Suppressor macrophage (primary cell): Measurements from ENCODE around the gene RAD51B.

Source experiments
- DNase-seq, 4 experiments: peaks; one replicate each; pipeline ENCODE4 v3.0.0-alpha.2; 2020 to 2022

The RAD51B gene

DNA sequence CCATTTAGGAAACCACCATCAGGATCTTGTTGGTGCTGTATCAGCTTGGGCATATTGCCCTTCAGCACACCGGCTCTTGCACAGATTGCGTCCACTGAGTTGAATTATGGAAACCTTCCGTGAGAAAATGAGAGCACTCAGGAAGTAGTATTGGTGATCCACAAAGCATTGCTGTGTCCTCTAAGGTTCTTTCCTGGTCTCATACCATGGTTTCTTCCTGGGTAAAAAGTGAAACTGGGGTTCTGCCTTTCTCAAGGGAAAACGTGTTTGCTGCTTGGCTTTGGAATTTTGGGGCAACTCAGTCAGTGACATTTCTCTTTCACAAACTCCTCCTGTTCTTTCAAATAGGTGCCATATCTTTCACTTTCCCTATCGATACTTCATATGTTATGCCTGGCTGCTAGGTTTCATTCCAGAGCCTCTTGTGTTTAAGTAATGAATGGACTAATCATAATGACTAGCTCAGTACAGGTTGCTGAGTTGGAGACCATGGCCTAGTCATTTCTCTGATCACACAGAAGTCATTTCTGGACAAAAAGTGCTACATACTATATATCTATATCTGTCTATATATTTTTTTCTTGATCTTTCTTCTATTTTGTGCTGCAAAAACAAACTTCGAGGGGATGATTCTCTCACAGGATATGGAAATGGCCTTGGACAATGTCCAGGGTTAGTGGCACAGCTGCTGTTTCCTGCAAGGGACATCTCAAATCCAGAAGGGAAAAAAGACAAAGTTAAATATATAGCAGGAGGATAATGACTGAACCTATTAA is 549.9 kb downstream of the RAD51B start:
- DNase-seq, result no peak

DNA sequence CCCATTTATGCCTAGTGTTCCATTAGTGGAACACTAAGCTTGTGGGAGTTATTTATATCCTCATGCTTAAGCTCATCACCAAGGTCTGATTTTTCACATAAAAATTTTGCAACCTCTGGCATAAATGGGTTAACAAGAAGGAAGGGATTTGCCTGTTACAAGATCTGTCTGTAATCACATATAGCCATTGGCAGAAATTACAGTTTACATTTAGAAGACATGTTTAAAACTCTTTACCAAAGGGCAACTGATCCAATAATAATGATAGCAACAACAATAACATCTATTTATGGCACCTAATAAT is 550.4 kb downstream of the RAD51B start:
- DNase-seq, result no peak

DNA sequence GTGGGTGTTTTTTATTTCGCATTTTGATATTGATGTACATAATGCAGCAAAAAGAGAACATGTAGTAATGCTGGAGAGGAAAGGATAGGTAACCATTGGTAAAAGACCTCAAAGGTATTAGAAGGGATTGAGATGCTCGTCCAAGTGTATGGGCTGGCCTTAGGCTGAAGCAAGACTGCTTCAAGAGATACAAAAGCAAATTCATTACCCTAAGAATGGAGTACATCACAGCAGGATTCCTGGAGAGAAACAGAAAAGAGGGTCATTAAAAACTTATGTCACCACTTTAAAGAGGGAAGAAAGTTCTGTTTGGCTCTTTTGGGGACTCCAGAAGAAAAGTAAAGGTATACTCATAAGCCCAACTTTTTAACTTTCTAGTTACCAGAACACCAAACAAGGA is 552.8 kb downstream of the RAD51B start:
- DNase-seq, result no peak

- DNase-seq, result no peak
Measured at GRCh38 chr14:68373124-68373646, 553.6 kb downstream of the RAD51B start.

DNA sequence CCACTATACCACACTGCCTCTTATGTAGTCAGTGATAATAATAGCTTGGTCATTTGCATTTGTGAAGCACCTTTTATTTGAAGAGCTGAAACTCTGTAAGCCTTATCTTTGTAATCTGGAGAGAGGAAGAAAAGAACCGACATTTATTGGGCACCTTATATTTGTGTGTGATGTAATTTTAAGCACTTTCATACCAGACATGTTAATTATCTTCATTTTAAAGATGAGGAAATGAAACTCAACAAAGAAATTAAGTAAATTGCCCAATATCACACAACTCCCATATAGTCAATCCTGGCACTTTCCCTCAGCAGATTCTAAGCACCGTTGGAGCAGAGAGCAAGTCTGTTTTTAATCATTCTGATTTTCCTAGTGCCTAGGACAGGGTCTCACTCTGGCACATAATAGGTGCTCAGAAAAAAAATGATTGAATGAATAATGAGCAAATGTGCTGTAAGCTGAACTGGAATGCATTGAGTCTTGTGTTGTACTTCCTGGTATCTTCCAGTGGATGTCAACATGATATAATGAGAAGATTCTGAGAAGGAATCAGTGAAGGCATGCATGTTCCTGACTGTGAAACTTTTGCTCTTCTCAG is 554.4 kb downstream of the RAD51B start:
- DNase-seq, result peak in 3 of 4 experiments; percentile 16 to 68 (median 59)

DNA sequence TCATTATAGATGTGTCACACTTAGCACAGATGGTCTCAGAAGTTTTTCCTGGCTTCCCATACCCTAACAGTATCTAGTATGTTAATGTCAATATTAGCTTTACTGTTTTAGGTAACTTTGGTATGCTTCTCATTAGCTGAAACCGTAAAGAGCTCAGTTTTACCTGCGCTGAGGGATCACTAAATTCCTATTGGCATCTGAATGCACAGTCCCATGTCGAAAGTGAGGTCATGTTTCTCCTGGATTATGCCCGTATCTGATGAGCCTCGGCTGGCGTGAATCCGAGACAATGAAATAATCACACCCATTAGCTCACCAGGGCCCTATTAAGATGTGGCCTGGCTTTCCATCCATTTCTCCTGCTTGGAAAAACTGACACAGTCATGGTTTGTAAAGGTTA is 555.1 kb downstream of the RAD51B start:
- DNase-seq, result no peak

DNA sequence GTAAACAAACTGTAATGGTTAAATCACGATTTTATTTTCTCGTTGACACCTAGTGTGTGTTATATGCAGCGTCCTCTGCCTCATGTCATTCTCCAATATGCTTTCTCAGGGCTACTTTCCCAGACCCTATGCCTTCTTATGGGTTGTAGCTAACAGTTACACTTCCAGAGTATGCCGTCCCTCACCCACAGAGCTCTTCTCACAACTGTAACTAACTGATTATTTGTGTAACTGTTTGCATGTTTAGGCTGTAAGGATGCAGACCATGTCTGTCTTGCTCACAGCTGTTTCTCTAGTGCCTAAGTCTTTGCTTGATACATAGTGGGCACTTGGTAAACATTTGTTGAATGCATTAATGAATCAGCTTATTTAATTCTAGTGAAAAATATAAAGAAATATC is 555.8 kb downstream of the RAD51B start:
- no peak for DNase-seq

DNA sequence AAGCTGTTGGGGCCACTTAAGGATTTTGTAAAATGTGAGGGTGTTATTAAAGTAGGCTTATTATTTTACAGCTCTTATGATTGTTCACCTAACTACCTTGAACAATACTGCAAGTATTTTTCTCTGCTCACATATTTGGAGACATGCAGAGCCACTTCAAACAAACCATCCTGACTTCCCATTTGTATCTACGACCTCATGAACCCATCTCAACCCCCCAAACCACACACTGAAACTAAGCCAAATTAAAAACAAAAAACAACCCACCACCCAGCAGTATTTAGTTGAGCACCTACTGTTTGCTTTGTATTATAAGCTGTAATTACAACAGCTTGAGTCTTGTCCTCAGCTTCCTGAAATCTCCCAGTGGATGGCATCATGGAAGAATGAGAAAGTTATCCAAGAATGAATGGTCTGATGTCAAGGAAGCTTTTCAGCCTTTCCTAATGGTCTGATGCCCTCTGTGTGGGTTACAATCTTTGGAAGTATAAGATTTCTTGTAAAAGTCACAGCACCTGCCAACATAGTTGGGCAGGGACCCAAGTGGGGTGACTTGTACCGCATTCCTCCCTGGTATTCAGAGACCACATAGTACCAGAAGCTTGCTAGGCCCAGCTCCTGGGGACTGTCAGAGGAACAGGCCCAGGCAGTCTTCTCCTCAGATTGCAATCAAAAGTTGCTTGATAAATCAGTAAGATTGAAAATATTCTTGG is 556.6 kb downstream of the RAD51B start:
- no peak for DNase-seq

DNA sequence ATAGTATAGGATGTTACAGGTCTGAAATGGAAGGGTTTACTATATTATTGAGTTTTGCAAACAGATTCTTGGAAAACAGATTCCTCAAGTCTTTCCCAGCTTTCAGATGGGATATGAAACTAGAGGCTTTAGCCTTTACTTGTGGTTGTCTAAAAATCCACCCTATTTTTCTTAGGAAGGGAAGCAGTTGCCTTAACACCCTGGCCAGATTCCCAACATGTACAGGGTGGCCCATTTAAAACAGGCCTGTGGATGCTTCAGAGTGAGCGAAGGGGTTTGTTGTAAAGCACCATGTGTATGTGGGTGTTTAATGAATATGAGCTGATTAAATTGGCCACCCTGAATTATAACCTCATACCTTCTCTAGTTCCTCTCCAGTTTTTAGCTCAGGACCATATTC is 557.4 kb downstream of the RAD51B start:
- DNase-seq, result no peak

GRCh38 chr14:68377459-68377858 is 557.9 kb downstream of the RAD51B start:
- peak; percentile 87 to 94 (median 88) for DNase-seq

- no peak for DNase-seq
Measured at GRCh38 chr14:68379510-68380328, 560.1 kb downstream of the RAD51B start.

- DNase-seq, result no peak
Measured at GRCh38 chr14:68380329-68380741, 560.8 kb downstream of the RAD51B start.

- peak; percentile 90 to 99 (median 94) for DNase-seq
Measured at GRCh38 chr14:68384335-68384734, 564.8 kb downstream of the RAD51B start.

GRCh38 chr14:68384881-68385280 is 565.3 kb downstream of the RAD51B start:
- peak; percentile 76 to 92 (median 84) for DNase-seq

GRCh38 chr14:68386446-68386845 is 566.9 kb downstream of the RAD51B start:
- no peak for DNase-seq

GRCh38 chr14:68386950-68387779 is 567.6 kb downstream of the RAD51B start:
- peak in 1 of 4 experiments; percentile 50 for DNase-seq

- DNase-seq, result no peak
Measured at GRCh38 chr14:68389943-68390342, 570.4 kb downstream of the RAD51B start.

- DNase-seq, result no peak
Measured at GRCh38 chr14:68390741-68391140, 571.2 kb downstream of the RAD51B start.

- DNase-seq, result no peak
Measured at GRCh38 chr14:68391311-68392014, 571.9 kb downstream of the RAD51B start.

DNA sequence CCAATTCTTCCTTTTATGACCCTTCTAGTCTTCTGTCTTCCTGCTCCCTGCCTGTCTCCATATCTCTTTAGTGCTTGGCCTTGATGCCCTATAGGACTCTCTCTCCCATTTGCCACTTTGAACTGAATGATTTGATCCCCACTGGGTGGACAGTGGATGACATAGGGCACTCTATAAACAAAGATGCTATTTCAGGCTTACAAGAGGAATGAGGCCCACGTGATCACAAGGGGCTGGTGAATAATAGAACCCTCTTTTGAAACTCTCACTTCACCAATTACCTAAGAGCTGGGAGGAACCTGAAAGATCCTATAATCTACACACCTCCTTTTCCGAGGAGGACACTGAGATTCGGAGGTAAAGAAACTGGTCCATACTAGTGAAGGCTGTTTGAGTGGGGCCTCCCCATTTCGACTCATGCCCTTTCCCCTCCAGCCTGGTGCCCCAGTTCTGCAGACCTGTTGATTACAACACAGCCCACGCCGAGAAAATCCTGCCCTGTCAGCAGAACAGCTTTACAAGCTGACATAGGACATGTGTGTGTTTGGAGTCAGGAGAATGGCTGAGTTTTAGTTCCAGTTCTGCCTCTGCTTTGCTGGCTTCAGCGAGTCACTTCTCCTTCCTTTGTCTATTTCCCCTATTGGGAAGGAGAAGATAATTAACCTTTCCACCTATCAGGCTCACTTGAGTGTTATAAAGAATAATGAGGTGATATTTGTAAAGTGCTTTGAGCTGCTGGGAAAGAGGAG is 573.0 kb downstream of the RAD51B start:
- DNase-seq, result peak; percentile 91 to 97 (median 95)
